ENCODE results near the gene NOP9. TPM values are rescaled to one million over a fixed set of nuclear protein-coding genes. Genes with fewer than 3 reads are reported as not detected.
"Not testable (repeated sequence)": the region's sequence is repeated elsewhere in the genome, so short reads cannot be mapped to it uniquely, and the experiment has no call there.

NOP9 gene
- total RNA-seq, 1 donor from 2014 or later, result 17.1 TPM

GRCh38 chr14:24348186-24348585 lies 48.5 kb downstream of the NOP9 start:
- no peak for DNase-seq (ENCODE audit: low read depth)
- TF ChIP-seq CTCF (conservative IDR thresholded peaks at IDR 0.05; ENCODE audit: low read depth, low read length), result no peak
- H3K4me3 ChIP-seq (ENCODE audit: low read depth, low read length), result no peak overlapping the region

- H3K4me3 ChIP-seq (ENCODE audit: low read depth, low read length), result no peak overlapping the region
These were observed 50.1 kb downstream of the NOP9 start for GRCh38 chr14:24349742-24350141.

GRCh38 chr14:24351517-24351916 lies 51.9 kb downstream of the NOP9 start:
- H3K4me3 ChIP-seq (ENCODE audit: low read depth, low read length), result no peak overlapping the region
- no peak for DNase-seq (ENCODE audit: low read depth)
- TF ChIP-seq CTCF (conservative IDR thresholded peaks at IDR 0.05; ENCODE audit: low read depth, low read length), result peak; percentile 17

More at GRCh38 chr14:24349742-24350141, 50.1 kb downstream of the NOP9 start:
- DNase-seq (ENCODE audit: low read depth), result no peak
- TF ChIP-seq CTCF (conservative IDR thresholded peaks at IDR 0.05; ENCODE audit: low read depth, low read length), result no peak

GRCh38 chr14:24353559-24354481 lies 54.2 kb downstream of the NOP9 start:
- no peak for TF ChIP-seq CTCF (conservative IDR thresholded peaks at IDR 0.05; ENCODE audit: low read depth, low read length)
- H3K4me3 ChIP-seq (ENCODE audit: low read depth, low read length), result no peak overlapping the region
- peak; percentile 64 for DNase-seq (ENCODE audit: low read depth)

- not testable (repeated sequence) for DNase-seq (ENCODE audit: low read depth); H3K4me3 ChIP-seq (ENCODE audit: low read depth, low read length)
These were observed 54.8 kb downstream of the NOP9 start for GRCh38 chr14:24354482-24354825.

GRCh38 chr14:24355009-24355408 lies 55.4 kb downstream of the NOP9 start:
- H3K4me3 ChIP-seq (ENCODE audit: low read depth, low read length), result no peak overlapping the region
- TF ChIP-seq CTCF (conservative IDR thresholded peaks at IDR 0.05; ENCODE audit: low read depth, low read length), result no peak
- DNase-seq (ENCODE audit: low read depth), result no peak

GRCh38 chr14:24356208-24356607 lies 56.6 kb downstream of the NOP9 start:
- DNase-seq (ENCODE audit: low read depth), result no peak
- TF ChIP-seq CTCF (conservative IDR thresholded peaks at IDR 0.05; ENCODE audit: low read depth, low read length), result no peak
- H3K4me3 ChIP-seq (ENCODE audit: low read depth, low read length), result no peak overlapping the region

Other genes starting within 250 kb of the NOP9 start
- gene CARMIL3, start 247.8 kb upstream of the NOP9 start, total RNA-seq, result 0.07 TPM in 1 of 2 replicates, not detected in the other
- not detected in 2 replicates for gene CPNE6, start 228.3 kb upstream of the NOP9 start, total RNA-seq
- gene PCK2, start 205.5 kb upstream of the NOP9 start, total RNA-seq, result 40.0 and 47.7 TPM in 2 replicates
- 42.6 and 51.2 TPM in 2 replicates for gene DCAF11, start 185.1 kb upstream of the NOP9 start, total RNA-seq
- gene NRL, start 184.9 kb upstream of the NOP9 start, total RNA-seq, result 0.87 and 1.2 TPM in 2 replicates
- gene FITM1, start 169.2 kb upstream of the NOP9 start, total RNA-seq, result not detected in 2 replicates
- 266 and 385 TPM in 2 replicates for gene PSME1, start 163.7 kb upstream of the NOP9 start, total RNA-seq
- 22.3 and 31.8 TPM in 2 replicates for gene EMC9, start 158.3 kb upstream of the NOP9 start, total RNA-seq
- gene PSME2, start 153.2 kb upstream of the NOP9 start, total RNA-seq, result 156 and 168 TPM in 2 replicates
- gene RNF31, start 152.4 kb upstream of the NOP9 start, total RNA-seq, result 42.3 and 79.4 TPM in 2 replicates
- 26.8 and 45.1 TPM in 2 replicates for gene IRF9, start 138.6 kb upstream of the NOP9 start, total RNA-seq
- 122 and 158 TPM in 2 replicates for gene REC8, start 127.8 kb upstream of the NOP9 start, total RNA-seq
- gene IPO4, start 111.0 kb upstream of the NOP9 start, total RNA-seq, result 60.4 and 102 TPM in 2 replicates
- 54.4 and 84.1 TPM in 2 replicates for gene TM9SF1, start 104.4 kb upstream of the NOP9 start, total RNA-seq
- not detected in 2 replicates for gene TSSK4, start 94.2 kb upstream of the NOP9 start, total RNA-seq
- gene CHMP4A, start 86.4 kb upstream of the NOP9 start, total RNA-seq, result 42.8 and 88.4 TPM in 2 replicates
- 15.6 and 26.1 TPM in 2 replicates for gene MDP1, start 83.8 kb upstream of the NOP9 start, total RNA-seq
- gene NEDD8, start 67.5 kb upstream of the NOP9 start, total RNA-seq, result 219 and 220 TPM in 2 replicates
- 64.2 and 136 TPM in 2 replicates for gene GMPR2, start 66.9 kb upstream of the NOP9 start, total RNA-seq
- gene TINF2, start 57.2 kb upstream of the NOP9 start, total RNA-seq, result 43.2 and 53.2 TPM in 2 replicates
- 0.63 and 0.94 TPM in 2 replicates for gene TGM1, start 36.7 kb upstream of the NOP9 start, total RNA-seq
- 32.7 and 39.0 TPM in 2 replicates for gene RABGGTA, start 28.3 kb upstream of the NOP9 start, total RNA-seq
- gene DHRS1, start 70 bp upstream of the NOP9 start, total RNA-seq, result 25.7 and 26.4 TPM in 2 replicates
- 2.0 and 3.6 TPM in 2 replicates for gene CIDEB, start 8.1 kb downstream of the NOP9 start, total RNA-seq
- gene LTB4R2, start 10.3 kb downstream of the NOP9 start, total RNA-seq, result 1.3 and 2.7 TPM in 2 replicates
- gene LTB4R, start 11.7 kb downstream of the NOP9 start, total RNA-seq, result 0.06 and 4.0 TPM in 2 replicates
- gene ADCY4, start 35.2 kb downstream of the NOP9 start, total RNA-seq, result 1.6 and 8.0 TPM in 2 replicates
- gene RIPK3, start 40.1 kb downstream of the NOP9 start, total RNA-seq, result 6.4 and 7.6 TPM in 2 replicates
- 4.5 and 30.2 TPM in 2 replicates for gene NFATC4, start 68.3 kb downstream of the NOP9 start, total RNA-seq
- 3.4 and 6.2 TPM in 2 replicates for gene NYNRIN, start 99.2 kb downstream of the NOP9 start, total RNA-seq
- 0.43 and 1.3 TPM in 2 replicates for gene CBLN3, start 129.8 kb downstream of the NOP9 start, total RNA-seq
- 38.3 and 41.6 TPM in 2 replicates for gene KHNYN, start 130.1 kb downstream of the NOP9 start, total RNA-seq
- gene SDR39U1, start 142.9 kb downstream of the NOP9 start, total RNA-seq, result 27.4 and 36.9 TPM in 2 replicates
- gene CMA1, start 208.4 kb downstream of the NOP9 start, total RNA-seq, result not detected in 2 replicates